Activated CD8-positive, alpha-beta memory T cell treated with anti-CD3 and anti-CD28 coated beads, Interleukin-2, amount 50 U/mL, for 24 hours (primary cell): ENCODE data around the gene CIAPIN1.
"Not testable (repeated sequence)": the region's sequence is repeated elsewhere in the genome, so short reads cannot be mapped to it uniquely, and the experiment has no call there.

Experiments
- DNase-seq: peaks from one replicate; pipeline ENCODE4 v3.0.0-alpha.2; 2020; ENCODE audit errors: extremely low read depth

The CIAPIN1 gene

GRCh38 chr16:57440551-57440950 lies 6.6 kb downstream of the CIAPIN1 start:
- DNase-seq = not testable (repeated sequence)

- DNase-seq = not testable (repeated sequence)
These were observed 7.2 kb downstream of the CIAPIN1 start for GRCh38 chr16:57439947-57440346.

- DNase-seq = no peak
These were observed 11.3 kb downstream of the CIAPIN1 start for GRCh38 chr16:57435838-57436237.

GRCh38 chr16:57434003-57434402 lies 13.2 kb downstream of the CIAPIN1 start:
- DNase-seq = no peak

- DNase-seq = no peak
These were observed 14.2 kb downstream of the CIAPIN1 start for GRCh38 chr16:57432989-57433388.

- no peak for DNase-seq
These were observed 14.7 kb downstream of the CIAPIN1 start for GRCh38 chr16:57432505-57432904.

GRCh38 chr16:57430955-57431354 lies 16.2 kb downstream of the CIAPIN1 start:
- DNase-seq = no peak

- no peak for DNase-seq
These were observed 19.4 kb downstream of the CIAPIN1 start for GRCh38 chr16:57427824-57428223.

- DNase-seq = no peak
These were observed 19.9 kb downstream of the CIAPIN1 start for GRCh38 chr16:57427307-57427706.

- DNase-seq = no peak
These were observed 20.8 kb downstream of the CIAPIN1 start for GRCh38 chr16:57426356-57426755.

GRCh38 chr16:57424583-57424982 lies 22.6 kb downstream of the CIAPIN1 start:
- DNase-seq = no peak

GRCh38 chr16:57423152-57423551 lies 24.0 kb downstream of the CIAPIN1 start:
- no peak for DNase-seq

GRCh38 chr16:57422026-57422944 lies 24.9 kb downstream of the CIAPIN1 start:
- DNase-seq = no peak

GRCh38 chr16:57419506-57419905 lies 27.7 kb downstream of the CIAPIN1 start:
- no peak for DNase-seq

GRCh38 chr16:57416084-57416483 lies 31.1 kb downstream of the CIAPIN1 start:
- no peak for DNase-seq

GRCh38 chr16:57413733-57414132 lies 33.5 kb downstream of the CIAPIN1 start:
- no peak for DNase-seq

GRCh38 chr16:57413301-57413730 lies 33.9 kb downstream of the CIAPIN1 start:
- no peak for DNase-seq

GRCh38 chr16:57412584-57412983 lies 34.6 kb downstream of the CIAPIN1 start:
- no peak for DNase-seq

- DNase-seq = no peak
These were observed 35.7 kb downstream of the CIAPIN1 start for GRCh38 chr16:57411362-57411976.

GRCh38 chr16:57409870-57410587 lies 37.2 kb downstream of the CIAPIN1 start:
- DNase-seq = no peak

- no peak for DNase-seq
These were observed 38.1 kb downstream of the CIAPIN1 start for GRCh38 chr16:57409065-57409464.
